ENCODE results near the gene BCL11B. TPM values are rescaled to one million over a fixed set of nuclear protein-coding genes. Genes with fewer than 3 reads are reported as not detected.

BCL11B gene
- total and polyA plus RNA-seq, 2 donors (not counting 1 experiment from before 2014, with no cell fraction given), result under 0.01 TPM; not detected in 1

DNA sequence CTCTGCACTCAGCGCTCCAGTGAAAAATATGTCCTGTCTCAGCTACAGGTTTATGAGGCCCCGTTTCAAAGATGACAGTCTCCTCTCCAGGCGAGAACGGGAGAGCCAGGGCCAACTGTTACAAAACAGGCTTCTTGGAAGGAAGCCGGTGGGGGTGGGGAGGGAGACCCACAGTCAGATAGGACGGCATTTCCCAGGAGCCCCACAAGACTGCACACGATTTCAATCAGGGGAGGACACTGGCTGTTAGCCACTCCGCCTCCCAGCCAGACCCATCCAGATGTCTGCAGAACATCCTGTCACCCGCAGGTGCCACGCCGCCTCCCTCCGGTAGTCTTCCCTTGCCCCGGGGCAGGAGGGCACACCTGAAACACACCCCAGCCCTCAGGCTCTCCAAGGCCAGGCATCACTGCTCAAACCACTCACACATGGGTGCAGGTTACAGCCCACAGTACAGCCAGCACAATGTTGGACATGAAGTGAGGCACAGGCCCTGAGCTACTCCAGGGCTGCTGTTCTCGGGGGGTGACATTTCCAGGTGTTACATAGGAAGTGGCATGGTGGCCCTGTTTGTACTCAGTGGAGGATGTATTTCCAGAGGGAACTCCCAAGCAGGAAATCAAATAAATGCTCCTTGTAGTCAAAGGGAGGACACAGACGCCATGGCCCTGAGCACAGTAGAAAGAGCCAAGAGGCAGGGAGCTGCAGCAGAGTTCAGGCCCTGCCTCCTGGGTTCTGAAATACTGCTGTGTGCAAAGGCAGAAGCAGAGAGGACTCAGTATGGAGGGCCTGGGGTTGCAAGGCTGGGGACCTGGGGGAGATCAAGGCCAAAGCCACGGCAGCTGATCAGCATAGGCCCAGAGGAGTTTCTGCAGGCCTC is 138.1 kb downstream of the BCL11B start:
- no peaks in the 10 kb centered on the region for H3K79me2 ChIP-seq (ENCODE audit: control insufficient read depth, insufficient read depth, low read length)
- no peaks in the 10 kb centered on the region for H3K9me3 ChIP-seq (ENCODE audit: control insufficient read depth, insufficient read depth, low read depth, low read length)
- no peaks in the 10 kb centered on the region for H3K36me3 ChIP-seq (ENCODE audit: control insufficient read depth, insufficient read depth, low read length)
- TF ChIP-seq, protein P1, sequence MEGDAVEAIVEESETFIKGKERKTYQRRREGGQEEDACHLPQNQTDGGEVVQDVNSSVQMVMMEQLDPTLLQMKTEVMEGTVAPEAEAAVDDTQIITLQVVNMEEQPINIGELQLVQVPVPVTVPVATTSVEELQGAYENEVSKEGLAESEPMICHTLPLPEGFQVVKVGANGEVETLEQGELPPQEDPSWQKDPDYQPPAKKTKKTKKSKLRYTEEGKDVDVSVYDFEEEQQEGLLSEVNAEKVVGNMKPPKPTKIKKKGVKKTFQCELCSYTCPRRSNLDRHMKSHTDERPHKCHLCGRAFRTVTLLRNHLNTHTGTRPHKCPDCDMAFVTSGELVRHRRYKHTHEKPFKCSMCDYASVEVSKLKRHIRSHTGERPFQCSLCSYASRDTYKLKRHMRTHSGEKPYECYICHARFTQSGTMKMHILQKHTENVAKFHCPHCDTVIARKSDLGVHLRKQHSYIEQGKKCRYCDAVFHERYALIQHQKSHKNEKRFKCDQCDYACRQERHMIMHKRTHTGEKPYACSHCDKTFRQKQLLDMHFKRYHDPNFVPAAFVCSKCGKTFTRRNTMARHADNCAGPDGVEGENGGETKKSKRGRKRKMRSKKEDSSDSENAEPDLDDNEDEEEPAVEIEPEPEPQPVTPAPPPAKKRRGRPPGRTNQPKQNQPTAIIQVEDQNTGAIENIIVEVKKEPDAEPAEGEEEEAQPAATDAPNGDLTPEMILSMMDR (conservative IDR thresholded peaks at IDR 0.05 in 1 of 2, IDR thresholded peaks at IDR 0.05 in 1 of 2; ENCODE audit: low read depth in 1 of 2, low read length in 2 of 2), result no peak
- TF ChIP-seq EZH2 (IDR thresholded peaks at IDR 0.05; ENCODE audit: low read length, missing control alignments), result no peak
- no peaks in the 10 kb centered on the region for H4K20me1 ChIP-seq (ENCODE audit: control insufficient read depth, extremely low read depth, insufficient read depth, low read length)
- DNase-seq (ENCODE audit: low read depth in 2 of 2), result no peak
- no peaks in the 10 kb centered on the region for H3K27me3 ChIP-seq (ENCODE audit: control insufficient read depth, insufficient read depth, low read length)
- no peak overlapping the region for H3K4me3 ChIP-seq (replicated peaks in 1 of 4; ENCODE audit: control extremely low read depth in 1 of 4, insufficient read depth in 1 of 4, low read depth in 3 of 4, low read length in 4 of 4)
- no peak overlapping the region for H3K9ac ChIP-seq (ENCODE audit: insufficient read depth, low read length)
- no peaks in the 10 kb centered on the region for H3K4me1 ChIP-seq (ENCODE audit: control insufficient read depth, extremely low read depth, insufficient read depth, low read length)
- H3K27ac ChIP-seq (ENCODE audit: insufficient read depth, low read length), result no peak overlapping the region
- no peak overlapping the region for H2AFZ ChIP-seq (ENCODE audit: low read length)
- H3K4me2 ChIP-seq (ENCODE audit: extremely low read depth, insufficient read depth, low read length), result no peak overlapping the region

- no peak for DNase-seq (ENCODE audit: low read depth in 2 of 2)
- no peak overlapping the region for H3K4me3 ChIP-seq (replicated peaks in 1 of 4; ENCODE audit: control extremely low read depth in 1 of 4, insufficient read depth in 1 of 4, low read depth in 3 of 4, low read length in 4 of 4)
- H3K27me3 ChIP-seq (ENCODE audit: control insufficient read depth, insufficient read depth, low read length), result no peaks in the 10 kb centered on the region
- no peak overlapping the region for H3K27ac ChIP-seq (ENCODE audit: insufficient read depth, low read length)
- H3K4me2 ChIP-seq (ENCODE audit: extremely low read depth, insufficient read depth, low read length), result no peak overlapping the region
- no peak for TF ChIP-seq EZH2 (IDR thresholded peaks at IDR 0.05; ENCODE audit: low read length, missing control alignments)
- TF ChIP-seq, protein P1 (conservative IDR thresholded peaks at IDR 0.05 in 1 of 2, IDR thresholded peaks at IDR 0.05 in 1 of 2; ENCODE audit: low read depth in 1 of 2, low read length in 2 of 2), result no peak
- H4K20me1 ChIP-seq (ENCODE audit: control insufficient read depth, extremely low read depth, insufficient read depth, low read length), result no peaks in the 10 kb centered on the region
- H3K9ac ChIP-seq (ENCODE audit: insufficient read depth, low read length), result no peak overlapping the region
- no peaks in the 10 kb centered on the region for H3K36me3 ChIP-seq (ENCODE audit: control insufficient read depth, insufficient read depth, low read length)
- H3K9me3 ChIP-seq (ENCODE audit: control insufficient read depth, insufficient read depth, low read depth, low read length), result no peaks in the 10 kb centered on the region
- no peaks in the 10 kb centered on the region for H3K4me1 ChIP-seq (ENCODE audit: control insufficient read depth, extremely low read depth, insufficient read depth, low read length)
- no peaks in the 10 kb centered on the region for H3K79me2 ChIP-seq (ENCODE audit: control insufficient read depth, insufficient read depth, low read length)
- no peak overlapping the region for H2AFZ ChIP-seq (ENCODE audit: low read length)
Observed at GRCh38 chr14:99132821-99133635, 139.0 kb downstream of the BCL11B start.

DNA sequence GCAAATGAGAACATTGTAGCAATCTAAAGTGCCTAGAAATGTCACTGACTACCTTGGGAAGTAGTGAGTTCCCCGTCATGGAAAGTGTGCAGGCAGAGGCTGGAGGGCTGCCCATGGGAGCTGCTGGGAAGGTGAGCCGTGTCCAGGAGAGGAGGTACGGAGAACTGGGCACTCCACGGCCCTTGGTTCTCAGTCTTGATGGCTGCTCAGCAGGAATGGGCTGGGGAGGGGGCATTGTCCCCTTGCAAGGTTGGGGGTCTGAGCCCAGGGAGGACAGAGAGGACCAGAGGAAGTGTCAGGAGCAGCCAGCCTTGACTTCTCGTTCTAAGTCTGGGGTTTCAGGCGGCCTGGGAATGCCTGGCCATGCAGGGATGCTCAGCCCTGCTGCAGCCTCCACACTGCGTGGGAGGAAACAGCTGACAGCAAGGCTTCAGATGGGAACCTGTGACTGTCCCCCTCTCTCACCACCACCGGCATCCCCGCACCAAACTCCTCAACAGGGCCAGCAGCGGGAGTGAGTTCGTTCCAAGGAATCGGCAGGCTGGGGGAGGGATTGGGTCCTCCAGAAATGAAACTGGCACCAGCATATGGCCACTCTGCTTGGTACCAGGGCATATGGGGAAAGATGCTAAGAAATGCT is 140.2 kb downstream of the BCL11B start:
- Histone ChIP-seq H3K4me3 (replicated peaks in 1 of 4; ENCODE audit: control extremely low read depth in 1 of 4, insufficient read depth in 1 of 4, low read depth in 3 of 4, low read length in 4 of 4) (no peak overlapping the region), H4K20me1 (ENCODE audit: control insufficient read depth, extremely low read depth, insufficient read depth, low read length) (no peaks in the 10 kb centered on the region), H3K4me1 (ENCODE audit: control insufficient read depth, extremely low read depth, insufficient read depth, low read length) (no peaks in the 10 kb centered on the region), H3K27me3 (ENCODE audit: control insufficient read depth, insufficient read depth, low read length) (no peaks in the 10 kb centered on the region), H3K27ac (ENCODE audit: insufficient read depth, low read length) (no peak overlapping the region), H3K79me2 (ENCODE audit: control insufficient read depth, insufficient read depth, low read length) (no peaks in the 10 kb centered on the region), H3K36me3 (ENCODE audit: control insufficient read depth, insufficient read depth, low read length) (no peaks in the 10 kb centered on the region), H3K9me3 (ENCODE audit: control insufficient read depth, insufficient read depth, low read depth, low read length) (no peaks in the 10 kb centered on the region), H3K4me2 (ENCODE audit: extremely low read depth, insufficient read depth, low read length) (no peak overlapping the region), H2AFZ (ENCODE audit: low read length) (no peak overlapping the region), H3K9ac (ENCODE audit: insufficient read depth, low read length) (no peak overlapping the region)
- no peak for DNase-seq (ENCODE audit: low read depth in 2 of 2)
- TF ChIP-seq, protein P1 (conservative IDR thresholded peaks at IDR 0.05 in 1 of 2, IDR thresholded peaks at IDR 0.05 in 1 of 2; ENCODE audit: low read depth in 1 of 2, low read length in 2 of 2), result no peak
- no peak for TF ChIP-seq EZH2 (IDR thresholded peaks at IDR 0.05; ENCODE audit: low read length, missing control alignments)
